ENCODE results near the gene PRR5. TPM values are rescaled to one million over a fixed set of nuclear protein-coding genes. Genes with fewer than 3 reads are reported as not detected.

The PRR5 gene
- total and polyA plus RNA-seq, 2 donors from 2014 or later, result 24.0 to 46.0 TPM

- H3K36me3 ChIP-seq (ENCODE audit: control insufficient read depth in 2 of 3, insufficient read depth in 3 of 3, low read length in 3 of 3), result peaks cover 0 to 4% (median 0%) of the 10 kb centered on the region in 3 donors
- H3K9ac ChIP-seq (ENCODE audit: low read length in 3 of 3), result no peak overlapping the region
- H3K27me3 ChIP-seq (ENCODE audit: control insufficient read depth, insufficient read depth, low read length), result no peaks in the 10 kb centered on the region
- no peak overlapping the region for H3K27ac ChIP-seq (ENCODE audit: low read depth in 2 of 2, low read length in 2 of 2)
- DNase-seq, result no peak
- no peak overlapping the region for H3K4me3 ChIP-seq (ENCODE audit: low read length in 3 of 3)
- TF ChIP-seq CTCF (IDR thresholded peaks at IDR 0.05; ENCODE audit: borderline replicate concordance, extremely low read depth, insufficient read depth), result no peak
- FAIRE-seq, result no peak
- H3K9me3 ChIP-seq (ENCODE audit: control insufficient read depth in 2 of 3, insufficient read depth in 1 of 3, low read length in 3 of 3), result no peaks in the 10 kb centered on the region
- intact Hi-C loops (cut with DNase I), result no loop called here
- peaks cover 0 to 10% (median 0%) of the 10 kb centered on the region in 3 donors for H3K4me1 ChIP-seq (ENCODE audit: control insufficient read depth in 2 of 3, insufficient read depth in 2 of 3, low read depth in 1 of 3, low read length in 3 of 3)
Observed at GRCh38 chr22:44712962-44713361, 11.0 kb downstream of the PRR5 start.

DNA sequence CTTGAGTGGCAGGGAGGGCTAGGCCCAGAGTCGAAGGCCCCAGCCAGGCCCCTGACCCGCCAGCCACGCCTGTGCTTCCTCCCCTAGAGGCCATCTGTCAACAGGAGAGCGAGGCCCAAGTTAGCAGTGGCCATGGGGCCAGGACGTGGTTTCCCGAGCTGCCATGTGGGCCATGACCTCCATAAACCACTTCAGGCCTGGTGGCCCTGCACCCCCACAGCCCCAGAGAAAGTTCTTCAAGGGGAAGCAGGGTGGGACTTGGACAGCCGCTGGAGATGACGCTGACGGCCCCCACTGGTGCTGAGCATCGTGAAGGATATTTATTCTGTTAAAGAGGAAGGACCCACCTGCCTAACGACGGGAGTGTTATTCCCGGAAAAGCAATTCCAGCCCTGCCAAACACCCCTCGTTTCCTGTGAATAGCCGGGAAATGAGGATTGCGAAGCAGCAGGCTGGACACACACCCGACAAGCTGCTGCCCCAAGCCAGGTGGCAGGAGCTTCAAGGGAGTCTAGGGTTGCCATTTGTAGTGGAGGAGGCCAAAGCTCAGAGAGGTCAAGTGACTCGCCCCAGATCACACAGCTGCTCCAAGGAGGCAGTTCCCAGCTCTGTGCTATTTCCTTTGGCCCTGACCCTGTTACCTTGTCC is 12.8 kb downstream of the PRR5 start:
- no peaks in the 10 kb centered on the region for H3K9me3 ChIP-seq (ENCODE audit: control insufficient read depth in 2 of 3, insufficient read depth in 1 of 3, low read length in 3 of 3)
- no peak for FAIRE-seq
- no peak overlapping the region for H3K27ac ChIP-seq (ENCODE audit: low read depth in 2 of 2, low read length in 2 of 2)
- H3K4me3 ChIP-seq (ENCODE audit: low read length in 3 of 3), result no peak overlapping the region
- H3K9ac ChIP-seq (ENCODE audit: low read length in 3 of 3), result no peak overlapping the region
- no peak for TF ChIP-seq CTCF (IDR thresholded peaks at IDR 0.05; ENCODE audit: borderline replicate concordance, extremely low read depth, insufficient read depth)
- peaks cover 0 to 7% (median 0%) of the 10 kb centered on the region in 3 donors for H3K36me3 ChIP-seq (ENCODE audit: control insufficient read depth in 2 of 3, insufficient read depth in 3 of 3, low read length in 3 of 3)
- no peak for DNase-seq
- peaks cover 0 to 10% (median 0%) of the 10 kb centered on the region in 3 donors for H3K4me1 ChIP-seq (ENCODE audit: control insufficient read depth in 2 of 3, insufficient read depth in 2 of 3, low read depth in 1 of 3, low read length in 3 of 3)
- intact Hi-C loops (cut with DNase I), result no loop called here
- H3K27me3 ChIP-seq (ENCODE audit: control insufficient read depth, insufficient read depth, low read length), result no peaks in the 10 kb centered on the region

DNA sequence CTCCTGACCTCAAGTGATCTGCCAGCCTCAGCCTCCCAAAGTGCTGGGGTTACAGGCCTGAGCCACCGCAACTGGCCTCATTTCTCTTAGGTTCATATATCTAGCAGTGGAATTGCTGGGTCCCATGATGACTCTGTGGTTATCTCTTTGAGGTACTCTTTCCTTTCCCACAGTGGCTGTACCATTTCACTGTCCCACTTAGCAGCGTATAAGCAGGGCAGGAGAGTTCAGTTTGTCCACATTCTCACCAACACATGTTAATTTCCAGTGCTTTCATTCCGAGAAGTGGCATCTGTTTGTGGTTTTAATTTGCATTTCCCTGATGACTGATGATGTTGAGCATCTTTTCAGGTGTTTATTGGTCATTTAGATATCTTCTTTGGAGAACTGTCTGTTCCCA is 16.4 kb downstream of the PRR5 start:
- Histone ChIP-seq H3K9ac (ENCODE audit: low read length in 3 of 3) (no peak overlapping the region), H3K4me1 (ENCODE audit: control insufficient read depth in 2 of 3, insufficient read depth in 2 of 3, low read depth in 1 of 3, low read length in 3 of 3) (peaks cover 0 to 4% (median 0%) of the 10 kb centered on the region in 3 donors), H3K9me3 (ENCODE audit: control insufficient read depth in 2 of 3, insufficient read depth in 1 of 3, low read length in 3 of 3) (no peaks in the 10 kb centered on the region), H3K4me3 (ENCODE audit: low read length in 3 of 3) (no peak overlapping the region), H3K36me3 (ENCODE audit: control insufficient read depth in 2 of 3, insufficient read depth in 3 of 3, low read length in 3 of 3) (peaks cover 0 to 7% (median 0%) of the 10 kb centered on the region in 3 donors), H3K27ac (ENCODE audit: low read depth in 2 of 2, low read length in 2 of 2) (no peak overlapping the region), H3K27me3 (ENCODE audit: control insufficient read depth, insufficient read depth, low read length) (no peaks in the 10 kb centered on the region)
- no peak for FAIRE-seq
- intact Hi-C loops (cut with DNase I), result no loop called here
- no peak for DNase-seq
- no peak for TF ChIP-seq CTCF (IDR thresholded peaks at IDR 0.05; ENCODE audit: borderline replicate concordance, extremely low read depth, insufficient read depth)
